IMR-90 (cell line): Measurements from ENCODE around the gene NDUFV2. TPM values are rescaled to one million over a fixed set of nuclear protein-coding genes. Genes with fewer than 3 reads are reported as not detected.
A peak's percentile ranks its signal among the peaks of the same experiment; 100 is the strongest.

ENCODE experiments used
- ATAC-seq: fragments of 200-7000 bp; cut with Tn5 transposase; 2 replicates; pipeline ENCODE4 v1.9.1; 2020; ENCODE audit warnings: low read depth, mild to moderate bottlenecking, moderate library complexity
- BruUV-seq: library from RNA; stranded (reverse); fragments of 400-500 nt; replicated peaks from 2 replicates; lab custom pipeline; 2021; lab: Mats Ljungman, UMichigan
- CTCF ChIA-PET: fragments of 300-600 bp; formaldehyde crosslinking; extraction: SDS; loops from one replicate; lab custom pipeline; 2021; ENCODE audit warnings: antibody characterized with exemption; lab: Yijun Ruan, JAX
- POLR2A ChIA-PET: fragments of 300-600 bp; sonication (Branson Sonifier 250); formaldehyde crosslinking; loops from one replicate; lab custom pipeline; 2022; ENCODE audit warnings: antibody characterized with exemption; ENCODE audit not compliant: unreplicated experiment; lab: Charles Lee
- DNase-seq: peaks from one replicate; pipeline ENCODE4 v3.0.0; 2013
- H2AFZ ChIP-seq: replicated peaks from 2 replicates; pipeline ENCODE3; 2013; ENCODE audit warnings: low read length, mild to moderate bottlenecking; ENCODE audit not compliant: poor library complexity
- H2AK5ac ChIP-seq: 2 replicates; pipeline ENCODE4 v1.6.1; 2013; ENCODE audit warnings: low read depth, low read length, inconsistent platforms
- H2AK9ac ChIP-seq: replicated peaks from 2 replicates; pipeline ENCODE3; 2013; ENCODE audit warnings: mild to moderate bottlenecking, low read depth, low read length, moderate library complexity; ENCODE audit not compliant: poor library complexity
- H2BK120ac ChIP-seq: 2 replicates; pipeline ENCODE4 v1.6.1; 2013; ENCODE audit warnings: low read depth, low read length, inconsistent platforms
- H2BK15ac ChIP-seq: 3 replicates; pipeline ENCODE4 v1.6.1; 2013; ENCODE audit warnings: low read depth, low read length, inconsistent platforms
- H2BK20ac ChIP-seq: 2 replicates; pipeline ENCODE4 v1.6.1; 2013; ENCODE audit warnings: low read depth, mild to moderate bottlenecking, inconsistent platforms, low read length, moderate library complexity
- H2BK5ac ChIP-seq: 2 replicates; pipeline ENCODE4 v1.6.1; 2013; ENCODE audit warnings: mild to moderate bottlenecking, low read depth, low read length, inconsistent platforms; ENCODE audit not compliant: poor library complexity, severe bottlenecking
- H3K14ac ChIP-seq: replicated peaks from 2 replicates; pipeline ENCODE4 v1.6.1; 2013; ENCODE audit warnings: low read depth, low read length, inconsistent platforms
- H3K18ac ChIP-seq: 2 replicates; pipeline ENCODE4 v1.6.1; 2013; ENCODE audit warnings: low read depth, low read length, control low read depth
- H3K23ac ChIP-seq: 2 replicates; pipeline ENCODE4 v1.6.1; 2013; ENCODE audit warnings: low read depth, low read length, inconsistent platforms
- H3K27ac ChIP-seq: 2 replicates; pipeline ENCODE4 v1.5.1; 2013; ENCODE audit warnings: mild to moderate bottlenecking, control low read depth, low read length; ENCODE audit not compliant: insufficient read depth
- H3K27me3 ChIP-seq: 2 replicates; pipeline ENCODE4 v1.6.1; 2013; ENCODE audit warnings: low read length; ENCODE audit not compliant: control insufficient read depth, insufficient read depth
- H3K36me3 ChIP-seq: 2 replicates; pipeline ENCODE4 v1.6.1; 2013; ENCODE audit warnings: low read length, mixed read lengths; ENCODE audit not compliant: control insufficient read depth, insufficient read depth
- H3K4ac ChIP-seq: 2 replicates; pipeline ENCODE4 v1.6.1; 2013; ENCODE audit warnings: low read depth, low read length, inconsistent platforms
- H3K4me1 ChIP-seq: 2 replicates; pipeline ENCODE4 v1.6.1; 2013; ENCODE audit warnings: low read length, mixed read lengths; ENCODE audit not compliant: control insufficient read depth, insufficient read depth
- H3K4me2 ChIP-seq: 2 replicates; pipeline ENCODE4 v1.6.1; 2013; ENCODE audit warnings: low read depth, mild to moderate bottlenecking, control low read depth, low read length, moderate library complexity
- H3K4me3 ChIP-seq: 2 replicates; pipeline ENCODE4 v1.5.1; 2013; ENCODE audit warnings: low read depth, mild to moderate bottlenecking, control low read depth, low read length, moderate library complexity; ENCODE audit not compliant: insufficient read depth
- H3K56ac ChIP-seq: 2 replicates; pipeline ENCODE4 v1.6.1; 2013; ENCODE audit warnings: low read length, inconsistent platforms; ENCODE audit not compliant: insufficient read depth; ENCODE audit errors: extremely low read depth
- H3K79me1 ChIP-seq, 2 experiments: 2 replicates each; pipeline ENCODE4 v1.6.1; 2013; ENCODE audit warnings: low read length in 2 of 2, inconsistent platforms in 1 of 2, low read depth in 1 of 2
- H3K9ac ChIP-seq: 2 replicates; pipeline ENCODE4 v1.6.1; 2013; ENCODE audit warnings: low read depth, low read length, control low read depth
- H3K9me1 ChIP-seq: 2 replicates; pipeline ENCODE4 v1.6.1; 2013; ENCODE audit warnings: low read length, inconsistent platforms; ENCODE audit not compliant: insufficient read depth
- H3K9me3 ChIP-seq: 2 replicates; pipeline ENCODE4 v1.6.1; 2013; ENCODE audit warnings: low read length; ENCODE audit not compliant: control insufficient read depth, insufficient read depth
- H4K20me1 ChIP-seq: 2 replicates; pipeline ENCODE4 v1.6.1; 2013; ENCODE audit warnings: low read length, inconsistent platforms; ENCODE audit not compliant: insufficient read depth
- H4K5ac ChIP-seq: 2 replicates; pipeline ENCODE4 v1.6.1; 2013; ENCODE audit warnings: mild to moderate bottlenecking, low read depth, low read length, control low read depth
- H4K8ac ChIP-seq, 2 experiments: 2 replicates each; pipeline ENCODE4 v1.6.1; 2013; ENCODE audit warnings: low read depth in 2 of 2, low read length in 2 of 2, control low read depth in 1 of 2, inconsistent platforms in 1 of 2
- H4K91ac ChIP-seq: 2 replicates; pipeline ENCODE4 v1.6.1; 2013; ENCODE audit warnings: low read depth, low read length, inconsistent platforms; ENCODE audit not compliant: insufficient read depth
- CEBPB ChIP-seq: IDR thresholded peaks from 2 replicates; pipeline ENCODE4 v1.6.1; 2012; ENCODE audit warnings: low read depth, low read length, improper control_type of control experiment
- CHD1 ChIP-seq: IDR thresholded peaks from 2 replicates; pipeline ENCODE4 v1.6.1; 2012; ENCODE audit warnings: low read depth, low read length, improper control_type of control experiment
- MAZ ChIP-seq: IDR thresholded peaks from 2 replicates; pipeline ENCODE4 v1.6.1; 2012; ENCODE audit warnings: low read depth, mild to moderate bottlenecking, low read length, improper control_type of control experiment, moderate library complexity, borderline replicate concordance
- MXI1 ChIP-seq: IDR thresholded peaks from 2 replicates; pipeline ENCODE4 v1.6.1; 2012; ENCODE audit warnings: low read depth, mild to moderate bottlenecking, low read length, moderate library complexity, borderline replicate concordance
- NFE2L2 ChIP-seq: fragments of 150-350 bp; IDR thresholded peaks from 2 replicates; pipeline ENCODE4 v1.6.1; 2016; ENCODE audit warnings: low read depth, mild to moderate bottlenecking, low read length
- RAD21 ChIP-seq: IDR thresholded peaks from 2 replicates; pipeline ENCODE4 v1.6.1; 2012; ENCODE audit warnings: low read length, improper control_type of control experiment
- RCOR1 ChIP-seq: IDR thresholded peaks from 2 replicates; pipeline ENCODE4 v1.6.1; 2012; ENCODE audit warnings: mild to moderate bottlenecking, low read length, improper control_type of control experiment; ENCODE audit not compliant: insufficient replicate concordance
- SMC3 ChIP-seq: fragments of 150-350 bp; IDR thresholded peaks from 2 replicates; pipeline ENCODE4 v1.6.1; 2016; ENCODE audit warnings: low read depth, mild to moderate bottlenecking, antibody characterized with exemption, low read length, moderate library complexity
- USF2 ChIP-seq: fragments of 150-350 bp; IDR thresholded peaks from 2 replicates; pipeline ENCODE4 v1.6.1; 2017; ENCODE audit warnings: mild to moderate bottlenecking, antibody characterized with exemption, low read length, low read depth
- WGBS, 2 experiments: methylation state at CpG; one replicate each; pipeline versions ENCODE4 v1.1.5 to v1.1.7; 2013; ENCODE audit warnings: missing lambda C conversion rate in 2 of 2; ENCODE audit not compliant: insufficient read length in 1 of 2; ENCODE audit errors: extremely low coverage in 2 of 2; 5-methylcytosine and 5-hydroxymethylcytosine counted together
- dilution Hi-C: fragments of 300-500 bp; cut with HindIII; formaldehyde crosslinking; loops from one replicate; pipeline ENCODE4 v1.14.3; 2018; ENCODE audit warnings: low sequenced_read_pairs; ENCODE audit not compliant: unreplicated experiment
- in situ Hi-C: fragments of 300-500 bp; cut with MboI; formaldehyde crosslinking; loops from 3 replicates; pipeline ENCODE4 v1.14.3; 2019; ENCODE audit warnings: low sequenced_read_pairs, inconsistent platforms, mixed read lengths
- intact Hi-C: fragments of 100-400 bp; cut with micrococcal nuclease; formaldehyde crosslinking; loops from 2 replicates; pipeline ENCODE4 v1.10.0; 2022
- polyA plus RNA-seq, 3 experiments: library from polyadenylated mRNA; depleted of rRNA; stranded (reverse); fragments of >200 nt; gene quantifications; 2 replicates each; pipeline ENCODE4 v1.2.3, GENCODE V29; 2012; ENCODE audit warnings: low replicate concordance in 1 of 3
- total RNA-seq: library from RNA; depleted of rRNA; stranded (reverse); fragments of >200 nt; gene quantifications from 2 replicates; pipeline ENCODE4 v1.2.3, GENCODE V29; 2012
- TF ChIP-seq, protein P1 (sequence below): fragments of 150-350 bp; IDR thresholded peaks from 2 replicates; pipeline ENCODE4 v1.6.1; 2016; ENCODE audit warnings: low read depth, mild to moderate bottlenecking, low read length, moderate library complexity, borderline replicate concordance

The NDUFV2 gene
- total and polyA plus RNA-seq, 2 of the 4 experiments (the other 2 are of a cell fraction), result 106 to 126 TPM

- Histone ChIP-seq H3K9me1 (peaks cover 13% of the 10 kb centered on the region; the same call in 1 of the 2 replicates), H2BK20ac (peak overlapping the region; percentile 64; the same call in 1 of the 2 replicates), H3K9ac (no peak overlapping the region), H2AFZ (no peak overlapping the region), H2AK9ac (no peak overlapping the region), H3K4me1 (peaks cover 13% of the 10 kb centered on the region), H3K56ac (no peak overlapping the region), H3K9me3 (no peaks in the 10 kb centered on the region), H4K5ac (no peak overlapping the region; the same call in 1 of the 2 replicates), H3K79me1 (peaks cover 0 to 9% of the 10 kb centered on the region in 2 experiments; a peak in 1 of 4 replicates), H4K20me1 (no peaks in the 10 kb centered on the region), H2BK120ac (peak overlapping the region; percentile 58; the same call in 1 of the 2 replicates), H4K91ac (peak overlapping the region; percentile 43; the same call in 1 of the 2 replicates), H2AK5ac (peak overlapping the region; percentile 76), H3K4me3 (no peak overlapping the region), H4K8ac (peak overlapping the region; percentile 22 to 38; a peak in 2 of 4 replicates), H3K27ac (no peak overlapping the region), H3K23ac (no peak overlapping the region), H2BK5ac (no peak overlapping the region), H2BK15ac (peak overlapping the region; percentile 94; the same call in 2 of the 3 replicates), H3K27me3 (no peaks in the 10 kb centered on the region), H3K14ac (no peak overlapping the region), H3K18ac (peak overlapping the region; percentile 7; the same call in 1 of the 2 replicates), H3K4ac (peak overlapping the region; percentile 3; the same call in 1 of the 2 replicates), H3K36me3 (no peaks in the 10 kb centered on the region), H3K4me2 (no peak overlapping the region)
- intact Hi-C loops (no loop called here), dilution Hi-C loops (no loop called here), in situ Hi-C loops (no loop called here)
- ChIA-PET CTCF (no interaction called here), POLR2A (no interaction called here)
- no TSS peak for BruUV-seq
- no peak for TF ChIP-seq SMC3
- TF ChIP-seq, protein P1, sequence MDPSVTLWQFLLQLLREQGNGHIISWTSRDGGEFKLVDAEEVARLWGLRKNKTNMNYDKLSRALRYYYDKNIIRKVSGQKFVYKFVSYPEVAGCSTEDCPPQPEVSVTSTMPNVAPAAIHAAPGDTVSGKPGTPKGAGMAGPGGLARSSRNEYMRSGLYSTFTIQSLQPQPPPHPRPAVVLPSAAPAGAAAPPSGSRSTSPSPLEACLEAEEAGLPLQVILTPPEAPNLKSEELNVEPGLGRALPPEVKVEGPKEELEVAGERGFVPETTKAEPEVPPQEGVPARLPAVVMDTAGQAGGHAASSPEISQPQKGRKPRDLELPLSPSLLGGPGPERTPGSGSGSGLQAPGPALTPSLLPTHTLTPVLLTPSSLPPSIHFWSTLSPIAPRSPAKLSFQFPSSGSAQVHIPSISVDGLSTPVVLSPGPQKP, result no peak
- TF ChIP-seq RCOR1, result no peak
- TF ChIP-seq NFE2L2, result no peak
- no peak for TF ChIP-seq RAD21
- no peak for TF ChIP-seq CHD1
- no peak for TF ChIP-seq CEBPB
- no peak for TF ChIP-seq MXI1
- TF ChIP-seq MAZ, result no peak
- no peak for TF ChIP-seq USF2
- WGBS, 2 experiments, result no CpG with 5 or more reads among the region's 2 CpGs
- ATAC-seq (no peak), DNase-seq (no peak)
Observed at GRCh38 chr18:9097349-9097748, 5.2 kb upstream of the NDUFV2 start.
